Activated T-cell treated with anti-CD3 and anti-CD28 coated beads, Interleukin-2, amount 50 U/mL, for 24 hours (primary cell): ENCODE measurements around the gene GARIN6.

Experiments
- DNase-seq: peaks from one replicate; pipeline ENCODE4 v3.0.0-alpha.2; 2020
- H3K27ac Mint-ChIP-seq: 2 replicates; pipeline ENCODE4 v1.8.0; 2020; ENCODE audit warnings: mild to moderate bottlenecking, mixed read lengths
- H3K27me3 Mint-ChIP-seq: 2 replicates; pipeline ENCODE4 v1.8.0; 2020; ENCODE audit warnings: mixed read lengths
- H3K36me3 Mint-ChIP-seq: 2 replicates; pipeline ENCODE4 v1.8.0; 2020; ENCODE audit warnings: low read depth, mixed read lengths
- H3K4me1 Mint-ChIP-seq: 2 replicates; pipeline ENCODE4 v1.8.0; 2020; ENCODE audit warnings: low read depth, mixed read lengths
- H3K4me3 Mint-ChIP-seq: 2 replicates; pipeline ENCODE4 v1.8.0; 2020; ENCODE audit warnings: mild to moderate bottlenecking, moderate library complexity, mixed read lengths
- H3K9me3 Mint-ChIP-seq: 2 replicates; pipeline ENCODE4 v1.8.0; 2020; ENCODE audit warnings: mixed read lengths

Gene GARIN6

DNA sequence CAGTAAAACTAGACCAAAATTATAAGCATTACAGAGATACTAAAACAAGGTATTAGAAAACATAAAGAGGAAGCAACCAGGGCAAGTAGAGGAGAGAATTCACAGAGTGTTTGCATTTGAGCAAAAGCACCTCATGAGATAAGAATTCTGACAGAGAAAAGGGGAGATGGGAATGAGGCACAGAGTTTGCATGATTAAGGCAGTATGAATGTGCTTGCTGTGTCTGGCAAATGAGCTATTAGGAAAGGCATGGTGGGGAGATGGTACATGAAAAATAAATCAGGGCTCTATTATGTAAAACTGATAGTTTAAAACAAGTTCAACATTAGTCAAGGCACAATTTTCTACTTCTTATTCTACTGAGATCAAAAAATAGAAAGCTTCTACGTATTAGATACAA lies 23.1 kb downstream of the GARIN6 start:
- Mint-ChIP-seq H3K9me3 (peaks cover 7% of the 10 kb centered on the region), H3K36me3 (no peaks in the 10 kb centered on the region), H3K27me3 (no peaks in the 10 kb centered on the region), H3K27ac (no peak overlapping the region), H3K4me1 (no peaks in the 10 kb centered on the region), H3K4me3 (no peak overlapping the region)
- no peak for DNase-seq

DNA sequence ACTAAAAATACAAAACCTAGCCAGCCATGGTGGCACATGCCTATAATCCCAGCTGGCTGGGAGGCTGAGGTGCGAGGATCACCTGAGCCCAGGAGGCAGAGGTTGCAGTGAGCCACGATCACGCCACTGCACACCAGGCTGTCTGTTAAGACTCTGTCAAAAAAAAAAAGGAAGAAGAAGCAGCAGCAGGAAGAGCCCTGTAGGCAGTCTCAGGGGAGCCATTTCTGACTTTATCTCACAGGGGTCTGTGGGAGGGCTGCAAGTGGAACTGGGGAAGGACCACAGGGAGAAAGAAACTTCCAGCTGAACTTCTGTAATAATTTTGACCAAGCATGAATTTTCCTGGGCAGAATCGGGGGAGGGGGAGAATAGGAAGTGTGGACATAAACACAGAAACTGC lies 32.7 kb downstream of the GARIN6 start:
- Mint-ChIP-seq H3K9me3 (peaks cover 19% of the 10 kb centered on the region), H3K27ac (no peak overlapping the region), H3K27me3 (no peaks in the 10 kb centered on the region), H3K36me3 (no peaks in the 10 kb centered on the region), H3K4me3 (no peak overlapping the region), H3K4me1 (no peaks in the 10 kb centered on the region)
- no peak for DNase-seq

DNA sequence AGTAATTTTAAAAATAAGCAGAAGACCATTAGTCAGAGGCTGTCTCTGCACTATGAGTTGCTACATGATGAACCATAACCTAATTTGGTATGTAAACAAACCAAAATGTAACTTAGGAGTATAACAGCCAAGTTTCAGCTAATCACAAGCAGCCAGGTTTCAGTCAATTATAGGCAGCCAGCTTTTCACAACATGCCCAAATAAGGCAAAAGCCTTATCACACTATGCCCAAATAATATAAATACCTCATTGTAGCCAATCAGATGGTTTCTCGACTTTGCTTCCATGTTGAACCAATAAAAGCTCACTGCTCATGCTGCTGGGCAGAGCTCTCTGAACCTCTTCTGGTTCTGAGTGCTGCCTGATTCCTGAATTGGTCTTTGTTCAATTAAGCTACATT lies 38.6 kb downstream of the GARIN6 start:
- H3K27me3 Mint-ChIP-seq = no peaks in the 10 kb centered on the region
- no peaks in the 10 kb centered on the region for H3K4me1 Mint-ChIP-seq
- no peaks in the 10 kb centered on the region for H3K36me3 Mint-ChIP-seq
- no peak for DNase-seq
- no peak overlapping the region for H3K27ac Mint-ChIP-seq
- no peak overlapping the region for H3K4me3 Mint-ChIP-seq
- peaks cover 15% of the 10 kb centered on the region for H3K9me3 Mint-ChIP-seq

DNA sequence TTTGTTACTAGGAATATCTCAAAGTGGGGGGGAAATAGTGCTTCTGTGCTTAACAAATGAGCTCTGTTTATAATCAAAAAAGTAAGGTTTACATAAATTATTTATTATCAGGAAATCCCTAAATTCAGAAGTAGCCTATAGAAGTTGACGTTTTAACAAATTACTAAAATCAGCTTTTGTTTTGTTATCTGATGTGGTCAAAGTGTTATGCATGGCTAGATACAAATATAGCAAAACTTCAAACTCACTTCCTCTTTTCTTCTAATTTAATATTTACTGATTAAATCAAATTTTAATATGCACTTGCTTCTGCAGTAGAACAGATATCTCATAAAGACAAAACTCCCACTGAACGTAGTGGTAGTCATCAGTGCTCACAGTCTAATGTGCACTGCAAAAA lies 47.5 kb downstream of the GARIN6 start:
- Mint-ChIP-seq H3K9me3 (peaks cover 2% of the 10 kb centered on the region), H3K4me1 (no peaks in the 10 kb centered on the region), H3K27me3 (no peaks in the 10 kb centered on the region), H3K36me3 (no peaks in the 10 kb centered on the region), H3K27ac (no peak overlapping the region), H3K4me3 (no peak overlapping the region)
- no peak for DNase-seq
